GM18867 (cell line): Measurements from ENCODE around the gene PISD.

Experiments
- ATAC-seq: cut with Tn5 transposase; IDR thresholded peaks from one replicate; pipeline ENCODE4 v1.9.1; 2021; ENCODE audit warnings: mild to moderate bottlenecking, moderate library complexity; ENCODE audit not compliant: unreplicated experiment

The PISD gene

GRCh38 chr22:31626427-31627150 lies 35.4 kb downstream of the PISD start:
- ATAC-seq = no peak

- no peak for ATAC-seq
These were observed 36.2 kb downstream of the PISD start for GRCh38 chr22:31625661-31626426.

DNA sequence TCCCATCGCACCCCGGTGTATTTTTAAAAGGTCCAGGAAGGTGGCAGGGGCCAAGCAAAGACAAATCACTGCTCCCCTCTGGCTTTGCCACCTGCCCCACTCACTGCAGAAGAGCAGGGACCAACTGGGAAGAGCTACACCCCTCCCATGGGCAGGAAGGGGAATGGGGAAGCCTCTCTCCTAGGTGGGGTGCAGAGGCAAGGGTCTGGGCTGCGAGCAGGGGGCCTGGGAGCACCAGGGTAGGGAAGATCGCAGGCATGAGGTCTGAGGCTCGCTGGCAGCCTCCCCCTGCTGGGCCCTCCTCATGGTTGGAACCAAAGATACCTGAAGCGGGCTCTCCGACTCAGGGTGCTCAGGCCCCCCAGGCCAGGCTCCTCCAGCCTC lies 36.8 kb downstream of the PISD start:
- no peak for ATAC-seq

GRCh38 chr22:31623592-31624304 lies 38.3 kb downstream of the PISD start:
- ATAC-seq = no peak

DNA sequence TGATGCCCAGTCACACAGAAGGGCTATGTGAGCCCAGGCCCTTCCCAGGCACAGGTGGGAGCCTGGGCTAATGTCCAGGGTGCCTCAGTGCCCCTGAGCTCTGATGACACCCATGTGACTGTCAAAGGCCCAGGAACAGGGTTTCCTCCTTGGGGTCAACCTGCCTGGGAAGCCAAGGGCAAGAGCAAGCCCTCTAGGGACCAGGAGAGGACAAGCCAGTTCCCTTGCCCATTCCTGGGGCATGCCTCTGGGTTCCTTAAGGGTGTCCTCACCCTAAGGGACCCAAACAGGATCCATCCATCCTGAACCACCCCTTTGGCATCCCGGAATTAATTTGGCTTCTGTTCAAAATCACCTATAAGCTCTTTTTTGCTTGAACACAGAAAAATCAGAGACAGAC lies 39.0 kb downstream of the PISD start:
- ATAC-seq = no peak

DNA sequence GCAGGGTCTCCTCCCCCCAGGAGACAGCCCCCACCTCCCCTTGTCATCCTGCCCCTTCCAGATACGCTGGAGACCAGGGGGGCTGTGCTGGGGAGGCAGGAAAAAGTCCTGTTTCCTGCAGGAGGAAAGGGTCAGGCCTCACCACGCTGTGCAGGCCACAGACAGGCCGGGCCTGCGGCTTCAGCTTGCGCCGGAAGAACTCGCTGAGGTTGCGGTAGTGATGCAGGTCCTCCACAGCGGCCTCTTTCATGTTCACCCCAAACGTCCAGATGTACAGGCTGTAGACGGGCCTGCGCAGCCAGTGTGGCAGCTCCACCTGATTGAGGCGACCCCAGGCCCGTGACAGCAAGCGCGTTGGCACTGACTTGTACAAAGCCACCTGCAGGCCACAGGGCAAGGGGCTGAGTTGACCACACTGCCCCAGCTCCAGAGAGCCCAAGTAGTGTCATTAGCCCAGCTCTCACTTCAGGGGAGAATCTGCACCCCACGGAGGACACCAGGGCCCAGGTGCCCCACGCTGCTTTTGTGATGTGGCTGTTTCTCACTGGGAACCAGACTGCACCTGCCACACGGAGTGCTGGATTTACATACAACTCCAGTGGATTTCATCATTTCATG lies 40.4 kb downstream of the PISD start:
- no peak for ATAC-seq

DNA sequence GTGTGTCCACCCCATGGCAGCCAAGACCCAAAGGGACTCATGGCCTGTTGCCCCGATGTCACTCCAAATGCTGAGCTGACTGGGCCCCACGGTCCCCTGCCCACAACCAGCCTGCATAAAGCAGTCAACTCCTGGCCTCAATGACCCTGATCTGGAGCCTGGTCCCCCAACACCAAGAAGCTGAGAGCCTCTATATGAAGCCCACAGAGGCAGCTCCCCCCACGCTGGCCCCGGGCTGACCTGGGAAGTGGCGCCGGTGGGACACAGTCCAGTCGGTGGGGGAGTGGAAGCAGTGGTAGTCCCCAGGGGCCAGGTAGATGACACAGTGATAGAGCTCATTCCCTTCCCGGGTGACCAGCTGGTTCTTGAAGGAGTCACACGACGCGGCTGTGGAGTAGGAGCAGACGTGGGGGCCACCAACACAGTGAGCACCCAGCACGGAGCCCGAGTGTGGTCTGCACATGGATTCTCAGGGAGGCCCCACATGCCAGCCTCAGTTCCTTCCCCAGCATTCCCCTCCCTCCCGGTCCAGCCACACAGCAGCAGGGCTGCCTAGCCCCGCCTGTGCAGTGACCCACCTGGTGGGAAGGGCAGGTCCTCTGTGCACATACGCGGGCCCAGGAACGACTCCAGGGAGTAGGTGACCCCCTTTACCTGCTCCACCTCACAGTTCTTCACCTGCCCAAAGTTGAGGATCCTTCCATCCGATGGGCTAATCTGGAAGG lies 41.1 kb downstream of the PISD start:
- no peak for ATAC-seq

DNA sequence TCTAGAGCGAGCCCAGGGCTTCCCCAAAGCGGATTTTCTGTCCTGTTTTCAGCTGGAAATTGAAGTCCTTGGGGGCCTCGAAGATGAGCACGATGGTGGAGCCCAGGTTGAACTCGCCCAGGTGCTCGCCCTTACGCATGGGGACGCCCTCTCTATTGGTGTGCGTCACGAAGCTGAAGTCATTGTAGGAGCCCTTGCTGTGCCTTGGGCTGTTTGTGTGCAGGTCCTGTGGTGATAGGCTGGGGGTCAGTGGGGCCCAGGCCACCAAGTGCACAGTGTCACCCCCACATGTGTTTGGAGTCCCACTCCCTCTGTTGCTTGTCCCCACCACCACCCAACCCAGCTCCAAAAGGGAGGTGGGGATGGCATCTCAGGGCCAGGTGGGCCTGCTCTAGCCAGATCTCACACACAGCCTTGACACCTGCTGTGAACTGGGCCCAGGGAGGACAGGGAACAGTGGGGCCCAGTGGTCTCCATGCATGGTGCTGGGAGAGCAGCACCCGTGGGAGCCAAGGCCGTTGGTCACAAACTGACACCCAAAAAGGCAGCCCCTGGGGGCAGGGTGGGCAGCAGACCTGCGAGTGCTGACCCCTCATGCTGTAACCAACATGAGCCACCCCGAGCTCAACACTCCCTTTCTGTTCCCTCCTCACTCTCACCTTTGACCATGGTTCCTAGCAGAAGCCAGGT lies 42.3 kb downstream of the PISD start:
- no peak for ATAC-seq

DNA sequence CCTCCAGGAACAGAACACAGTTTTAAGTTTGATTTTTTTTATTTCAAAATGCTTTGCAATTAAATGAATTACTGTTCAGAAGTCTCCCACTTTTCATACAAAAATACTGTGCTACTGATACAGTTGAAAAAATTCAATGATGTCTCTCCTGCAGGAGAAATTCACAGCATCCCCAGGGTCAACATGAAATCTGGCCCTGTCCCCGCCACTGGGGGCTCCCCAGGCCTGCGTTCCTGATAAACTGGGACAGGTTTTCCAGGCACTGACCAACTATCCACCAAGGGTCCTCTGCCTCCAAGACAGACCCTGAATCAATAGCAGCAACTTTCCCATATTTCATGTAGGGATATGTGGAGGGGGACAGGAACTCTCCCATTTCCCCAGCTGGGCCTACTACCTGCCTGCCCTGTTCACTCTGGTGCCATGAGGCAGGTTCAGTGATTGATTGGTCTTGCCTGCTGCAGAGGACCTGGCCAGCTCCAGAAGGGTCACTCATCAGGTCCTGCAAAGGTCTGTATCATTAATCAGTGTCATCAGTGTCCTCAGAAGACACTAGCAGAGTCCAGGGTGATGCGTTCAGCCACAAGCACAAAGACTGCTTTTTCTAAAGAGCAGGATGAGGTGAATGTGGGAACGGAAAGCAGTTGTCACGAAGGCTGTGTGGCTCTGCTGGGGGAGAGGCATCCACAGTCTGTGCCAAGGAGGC lies 43.4 kb downstream of the PISD start:
- no peak for ATAC-seq

DNA sequence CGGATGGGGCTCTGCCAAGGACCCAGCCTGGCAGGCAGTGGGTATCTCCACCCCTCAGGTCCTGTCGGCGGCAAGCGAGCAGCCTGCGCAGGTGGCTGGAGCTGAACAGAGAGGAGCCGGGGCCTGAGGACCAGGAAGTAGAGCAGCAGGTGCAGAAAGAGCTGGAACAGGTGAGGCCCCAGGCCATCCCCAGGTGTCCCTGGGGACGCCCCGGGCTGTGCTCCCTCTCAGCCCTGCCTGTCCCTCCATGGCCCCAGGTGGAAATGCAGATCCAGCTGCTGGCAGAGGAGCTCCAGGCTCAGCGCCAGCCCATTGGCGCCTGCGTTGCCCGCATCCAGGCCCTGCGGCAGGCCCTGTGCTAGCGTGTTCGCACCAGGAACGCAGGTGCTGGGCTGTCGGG lies 44.0 kb downstream of the PISD start:
- ATAC-seq = no peak

- ATAC-seq = no peak
These were observed 45.6 kb downstream of the PISD start for GRCh38 chr22:31616315-31616980.

DNA sequence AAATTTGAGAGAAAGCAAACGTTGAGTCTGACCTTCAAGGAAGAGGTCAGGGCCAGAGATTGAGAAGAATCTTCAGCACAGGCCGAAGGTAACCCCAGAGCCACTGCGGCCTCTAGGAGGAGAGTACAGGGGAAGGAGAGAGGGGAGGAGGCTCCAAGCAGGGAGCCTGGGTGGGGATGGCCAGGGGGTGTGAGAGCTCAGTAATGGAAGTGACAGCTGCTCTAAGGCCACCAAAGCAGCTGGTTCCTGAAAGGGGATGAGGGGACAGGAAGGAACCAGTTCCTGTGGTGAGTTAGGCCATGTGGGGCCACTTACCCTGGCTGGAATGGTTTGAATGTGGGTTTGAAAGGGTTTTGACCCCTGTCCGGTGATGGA lies 46.1 kb downstream of the PISD start:
- ATAC-seq = no peak

GRCh38 chr22:31615491-31615860 lies 46.5 kb downstream of the PISD start:
- ATAC-seq = no peak

DNA sequence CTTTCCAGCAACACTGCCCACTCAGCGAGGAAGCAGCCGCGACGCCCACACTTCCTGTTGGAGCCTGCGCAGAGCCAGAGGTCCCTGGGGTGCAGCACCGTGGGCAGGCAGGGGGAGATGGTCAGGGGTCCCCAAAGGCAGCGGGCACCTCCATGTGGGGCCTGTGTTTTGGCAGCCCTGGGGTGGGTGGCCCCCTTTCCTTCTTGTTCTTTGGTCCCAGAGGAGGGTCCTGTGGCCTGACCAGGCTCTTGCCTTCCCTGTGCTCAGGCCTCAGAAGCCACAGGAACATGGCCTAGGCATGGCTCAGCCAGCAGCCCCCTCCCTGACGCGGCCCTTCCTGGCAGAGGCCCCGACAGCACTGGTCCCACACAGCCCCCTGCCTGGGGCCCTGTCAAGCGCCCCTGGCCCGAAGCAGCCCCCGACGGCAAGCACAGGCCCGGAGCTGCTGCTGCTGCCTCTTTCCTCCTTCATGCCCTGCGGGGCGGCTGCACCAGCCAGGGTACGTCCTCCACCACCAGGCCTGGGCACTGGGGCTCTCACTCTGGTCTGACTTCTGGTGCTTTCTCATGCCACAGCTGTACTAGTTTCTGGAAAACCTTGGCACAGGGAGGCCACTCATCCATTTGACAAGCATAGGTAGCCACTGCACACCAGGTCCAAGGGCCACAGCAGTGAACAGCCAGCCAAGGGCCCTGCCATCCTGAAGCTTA lies 47.1 kb downstream of the PISD start:
- no peak for ATAC-seq

DNA sequence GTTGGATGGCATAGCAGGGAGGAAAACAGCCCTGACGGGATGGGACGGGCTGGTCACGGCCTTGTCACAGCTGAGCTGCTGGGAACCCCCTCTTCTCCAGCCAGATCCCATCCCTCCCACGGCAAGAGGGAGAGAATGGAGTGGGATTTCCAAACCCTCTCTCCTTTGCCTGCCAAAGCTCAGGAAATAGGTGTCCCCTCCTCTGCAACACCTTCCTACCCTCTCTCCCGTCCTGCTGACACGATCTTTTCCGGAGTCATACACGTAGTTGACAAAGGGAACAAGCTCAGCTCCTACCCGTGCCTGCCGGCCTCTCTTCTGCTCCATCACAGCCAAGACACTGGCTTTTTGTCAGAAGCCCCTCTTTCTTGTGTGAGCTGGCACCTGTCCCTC lies 48.1 kb downstream of the PISD start:
- ATAC-seq = no peak

DNA sequence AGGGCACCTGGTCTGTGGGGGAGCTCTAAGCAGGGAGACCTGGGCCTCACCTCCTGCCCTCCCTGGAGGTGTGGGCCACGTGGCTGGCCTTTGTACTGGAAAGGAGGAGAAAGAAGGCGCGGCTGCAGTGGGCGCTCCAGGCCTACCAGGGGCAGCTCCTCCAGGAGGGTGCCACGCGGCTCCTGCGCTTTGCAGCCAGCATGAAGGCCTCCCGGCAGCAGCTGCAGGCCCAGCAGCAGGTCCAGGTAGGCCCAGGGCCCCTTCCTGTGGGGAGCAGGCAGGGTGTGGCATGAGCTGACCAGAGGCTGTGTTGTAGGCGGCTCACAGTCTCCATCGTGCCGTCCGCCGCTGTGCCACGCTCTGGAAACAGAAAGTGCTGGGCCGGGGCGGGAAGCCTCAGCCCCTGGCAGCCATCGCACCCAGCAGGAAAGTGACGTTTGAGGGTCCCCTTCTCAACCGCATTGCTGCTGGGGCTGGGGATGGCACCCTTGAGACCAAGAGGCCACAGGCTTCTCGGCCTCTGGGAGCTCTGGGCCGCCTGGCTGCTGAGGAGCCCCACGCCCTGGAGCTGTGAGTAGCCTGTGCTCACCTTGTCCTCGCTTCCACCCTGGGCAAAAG lies 48.6 kb downstream of the PISD start:
- no peak for ATAC-seq

DNA sequence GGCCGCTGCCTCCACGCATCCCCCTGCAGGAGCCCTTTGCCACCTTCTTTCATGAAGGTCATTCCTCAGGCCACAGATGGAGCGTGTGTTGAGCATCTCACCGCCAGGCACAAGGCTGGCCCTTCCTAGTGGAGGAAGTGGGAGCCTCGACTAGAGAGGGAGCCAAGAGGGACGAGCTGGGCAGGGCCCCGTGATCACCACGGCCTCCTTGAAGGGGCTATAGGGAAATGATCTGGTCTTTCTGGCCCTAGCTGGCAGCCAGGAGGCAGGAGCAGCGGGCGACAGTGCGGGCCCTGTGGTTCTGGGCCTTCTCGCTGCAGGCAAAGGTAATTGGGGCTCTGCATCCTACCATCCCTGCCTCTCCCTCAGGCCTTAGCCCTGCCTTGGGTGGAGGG lies 49.1 kb downstream of the PISD start:
- ATAC-seq = no peak

- no peak for ATAC-seq
These were observed 50.8 kb downstream of the PISD start for GRCh38 chr22:31611061-31611760.
